Common myeloid progenitor, CD34-positive (primary cell): ENCODE results near the gene LRRC3.

ENCODE experiments used
- CTCF ChIA-PET: fragments of 350-600 bp; sonication (Branson Sonifier 250); formaldehyde crosslinking; loops from one replicate; lab custom pipeline; 2021; ENCODE audit warnings: antibody characterized with exemption; lab: Charles Lee
- POLR2A ChIA-PET: fragments of 350-600 bp; sonication (Branson Sonifier 250); formaldehyde crosslinking; loops from one replicate; lab custom pipeline; 2021; ENCODE audit warnings: antibody characterized with exemption; lab: Charles Lee
- DNase-seq, 3 donors: peaks; one replicate each; pipeline versions ENCODE4 v3.0.0 to v3.0.0-alpha.2; 2013
- H3K27ac ChIP-seq, 2 experiments: 1 replicate in 1 of 2; 2 replicates in 1 of 2; pipeline ENCODE4 v1.7.0; 2013; ENCODE audit warnings: inconsistent platforms in 2 of 2, low read length in 2 of 2, mild to moderate bottlenecking in 2 of 2, low read depth in 1 of 2, moderate library complexity in 1 of 2; ENCODE audit not compliant: severe bottlenecking in 2 of 2, insufficient read depth in 1 of 2, poor library complexity in 1 of 2
- H3K27me3 ChIP-seq, 5 experiments: replicated peaks in 2 of 5; 1 replicate in 3 of 5; 2 replicates in 2 of 5; pipeline versions ENCODE4 v1.6.1 to v1.7.0; 2013; ENCODE audit warnings: low read length in 4 of 5, mild to moderate bottlenecking in 2 of 5, moderate library complexity in 2 of 5, inconsistent platforms in 1 of 5; ENCODE audit not compliant: insufficient read depth in 5 of 5, control insufficient read depth in 4 of 5
- H3K36me3 ChIP-seq, 4 experiments: 1 replicate in 2 of 4; 2 replicates in 2 of 4; pipeline versions ENCODE4 v1.6.1 to v1.7.0; 2013; ENCODE audit warnings: low read length in 3 of 4, control low read depth in 1 of 4, mild to moderate bottlenecking in 1 of 4; ENCODE audit not compliant: control insufficient read depth in 4 of 4, insufficient read depth in 4 of 4
- H3K4me1 ChIP-seq, 4 experiments: 1 replicate in 3 of 4; 2 replicates in 1 of 4; pipeline versions ENCODE4 v1.6.1 to v1.7.1; 2013; ENCODE audit warnings: low read length in 3 of 4, mild to moderate bottlenecking in 3 of 4, control low read depth in 1 of 4, inconsistent platforms in 1 of 4, moderate library complexity in 1 of 4; ENCODE audit not compliant: control insufficient read depth in 4 of 4, insufficient read depth in 4 of 4; ENCODE audit errors: control extremely low read depth in 1 of 4
- H3K4me3 ChIP-seq, 7 experiments: 1 replicate in 4 of 7; 2 replicates in 3 of 7; pipeline versions ENCODE4 v1.5.1 to v1.7.0; 2013; ENCODE audit warnings: mild to moderate bottlenecking in 7 of 7, low read length in 6 of 7, moderate library complexity in 6 of 7, inconsistent platforms in 2 of 7, low read depth in 2 of 7, control low read depth in 1 of 7; ENCODE audit not compliant: insufficient read depth in 4 of 7, control insufficient read depth in 1 of 7; ENCODE audit errors: extremely low read depth in 1 of 7
- H3K9me3 ChIP-seq, 5 experiments: 1 replicate in 4 of 5; 2 replicates in 1 of 5; pipeline versions ENCODE4 v1.6.1 to v1.7.1; 2013; ENCODE audit warnings: low read length in 4 of 5, mild to moderate bottlenecking in 2 of 5, inconsistent platforms in 1 of 5, low read depth in 1 of 5, moderate library complexity in 1 of 5; ENCODE audit not compliant: control insufficient read depth in 4 of 5, insufficient read depth in 2 of 5; ENCODE audit errors: control extremely low read depth in 1 of 5
- WGBS: methylation state at CpG from one replicate; pipeline ENCODE4 v1.1.5; 2013; ENCODE audit not compliant: insufficient coverage; 5-methylcytosine and 5-hydroxymethylcytosine counted together

Gene LRRC3

DNA sequence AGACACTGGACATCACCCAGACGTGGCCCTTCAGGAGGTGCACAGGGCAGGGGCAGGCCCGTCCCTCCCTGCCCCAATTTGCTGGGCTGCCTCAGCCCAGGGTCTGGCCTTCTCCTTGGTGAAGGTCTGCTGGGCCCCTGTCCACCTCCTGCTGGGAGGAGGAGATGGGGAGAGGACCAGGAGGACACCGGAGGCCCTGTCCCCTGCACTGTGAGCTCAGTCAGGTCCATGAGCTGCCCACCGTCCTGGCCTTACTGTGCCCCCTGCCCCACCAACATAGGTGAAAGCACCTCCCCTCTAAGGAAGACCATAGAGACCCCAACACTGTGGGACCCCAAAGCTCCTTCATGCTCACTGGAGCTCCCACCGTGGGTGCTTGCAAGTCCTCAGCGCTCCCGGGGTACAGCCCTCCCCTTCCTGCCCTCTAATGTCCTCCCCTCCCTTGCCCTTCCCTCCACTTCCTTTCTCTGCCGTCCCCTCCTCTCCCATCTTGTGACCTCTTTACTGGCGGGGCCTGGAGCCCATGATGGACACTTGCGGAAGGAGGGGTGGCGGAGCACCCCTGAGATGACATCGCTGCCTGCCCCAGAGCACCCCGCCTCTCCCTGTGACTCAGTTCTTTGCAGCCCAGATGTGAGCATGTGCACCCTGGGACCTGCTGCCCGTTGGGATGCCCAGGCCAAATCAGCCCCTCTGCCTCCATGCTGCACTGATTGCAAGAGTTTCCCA is 4.6 kb downstream of the LRRC3 start:
- no peaks in the 10 kb centered on the region for H3K27me3 ChIP-seq
- H3K4me1 ChIP-seq, result peaks cover 0 to 11% (median 9%) of the 10 kb centered on the region in 4 experiments
- ChIA-PET POLR2A (no interaction called here), CTCF (no interaction called here)
- H3K9me3 ChIP-seq, result no peaks in the 10 kb centered on the region
- H3K4me3 ChIP-seq, result no peak overlapping the region
- DNase-seq, result no peak
- H3K27ac ChIP-seq, result no peak overlapping the region
- H3K36me3 ChIP-seq, result no peaks in the 10 kb centered on the region
- 76% methylated on average over 11 of the region's 14 CpGs for WGBS

DNA sequence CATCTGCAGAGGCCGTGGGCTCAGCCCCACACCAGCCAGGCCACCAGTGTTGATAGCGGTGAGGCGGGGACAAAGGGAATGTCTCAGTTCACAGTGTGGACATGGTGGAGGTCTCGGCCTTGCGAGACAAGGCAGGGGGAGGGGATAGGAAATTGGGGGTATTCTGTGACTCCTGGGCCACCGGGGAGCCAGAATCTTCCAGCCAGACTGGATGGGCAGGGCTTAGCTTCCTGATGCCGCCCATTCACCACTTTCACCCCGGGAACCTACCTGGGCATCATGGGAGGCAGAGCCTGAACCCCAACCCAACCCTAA is 5.1 kb downstream of the LRRC3 start:
- POLR2A ChIA-PET, result no interaction called here
- no peak for DNase-seq
- no peaks in the 10 kb centered on the region for H3K36me3 ChIP-seq
- H3K4me1 ChIP-seq, result peaks cover 0 to 10% (median 8%) of the 10 kb centered on the region in 4 experiments
- CTCF ChIA-PET, result no interaction called here
- H3K27ac ChIP-seq, result no peak overlapping the region
- H3K27me3 ChIP-seq, result no peaks in the 10 kb centered on the region
- H3K4me3 ChIP-seq, result no peak overlapping the region
- no peaks in the 10 kb centered on the region for H3K9me3 ChIP-seq
- WGBS, result 98% methylated on average over 7 of the region's 8 CpGs

DNA sequence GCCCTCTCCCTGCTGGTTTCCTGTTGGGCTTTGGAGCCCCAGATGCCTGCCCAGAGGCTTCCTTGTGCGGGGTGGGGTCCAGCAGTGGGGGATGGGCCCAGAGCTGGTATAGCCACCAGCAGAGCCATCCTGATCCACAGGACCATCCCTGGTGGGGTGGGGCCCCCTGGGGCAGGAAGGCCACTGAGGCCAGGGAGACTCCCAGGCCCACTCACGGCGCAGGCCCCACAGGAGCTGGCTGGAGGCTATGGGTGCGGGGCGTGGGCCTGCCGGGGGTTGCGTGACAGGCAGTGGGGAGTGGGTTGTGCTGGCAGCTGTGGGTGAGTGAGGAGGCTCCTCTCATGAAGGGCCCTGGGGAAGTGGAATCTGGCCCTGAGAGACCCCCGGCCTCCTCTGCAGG is 5.7 kb downstream of the LRRC3 start:
- no peaks in the 10 kb centered on the region for H3K36me3 ChIP-seq
- H3K27me3 ChIP-seq, result no peaks in the 10 kb centered on the region
- no peak overlapping the region for H3K27ac ChIP-seq
- peaks cover 0 to 6% (median 3%) of the 10 kb centered on the region in 4 experiments for H3K4me1 ChIP-seq
- no peak for DNase-seq
- no peak overlapping the region for H3K4me3 ChIP-seq
- H3K9me3 ChIP-seq, result no peaks in the 10 kb centered on the region
- 95% methylated on average over 3 of the region's 8 CpGs for WGBS
- CTCF ChIA-PET, result no interaction called here
- POLR2A ChIA-PET, result no interaction called here

DNA sequence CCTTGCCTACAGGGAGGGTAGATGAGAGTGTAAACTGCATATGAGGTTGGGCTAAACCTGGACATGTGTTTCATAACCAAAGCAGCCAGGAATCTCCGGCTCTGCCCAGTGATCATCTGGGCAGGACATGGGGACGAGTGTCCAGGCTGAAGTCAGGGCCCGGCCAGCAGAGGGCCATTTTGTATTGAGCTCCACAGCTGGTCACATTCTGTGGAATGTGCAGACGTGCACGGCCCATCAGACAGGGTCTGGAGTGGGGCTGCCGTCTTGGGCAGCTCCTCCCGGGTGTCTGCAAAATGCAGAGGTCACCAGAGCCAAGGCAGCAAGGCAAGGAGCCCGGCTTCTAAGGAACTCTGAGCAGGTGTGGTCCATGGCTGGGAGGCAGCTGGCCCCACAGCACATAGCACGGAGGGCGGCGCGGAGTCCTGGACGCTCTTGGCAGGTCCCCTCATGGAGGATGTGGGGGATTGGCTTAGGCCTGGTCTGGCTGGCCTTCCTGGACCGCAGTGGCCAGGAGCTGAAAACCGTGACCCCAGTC is 6.2 kb downstream of the LRRC3 start:
- Histone ChIP-seq H3K4me1 (peaks cover 0 to 4% (median 1%) of the 10 kb centered on the region in 4 experiments), H3K9me3 (no peaks in the 10 kb centered on the region), H3K36me3 (no peaks in the 10 kb centered on the region), H3K4me3 (no peak overlapping the region), H3K27ac (no peak overlapping the region), H3K27me3 (no peaks in the 10 kb centered on the region)
- WGBS, result 97% methylated on average over 11 of the region's 15 CpGs
- POLR2A ChIA-PET, result no interaction called here
- CTCF ChIA-PET, result no interaction called here
- DNase-seq, result no peak

DNA sequence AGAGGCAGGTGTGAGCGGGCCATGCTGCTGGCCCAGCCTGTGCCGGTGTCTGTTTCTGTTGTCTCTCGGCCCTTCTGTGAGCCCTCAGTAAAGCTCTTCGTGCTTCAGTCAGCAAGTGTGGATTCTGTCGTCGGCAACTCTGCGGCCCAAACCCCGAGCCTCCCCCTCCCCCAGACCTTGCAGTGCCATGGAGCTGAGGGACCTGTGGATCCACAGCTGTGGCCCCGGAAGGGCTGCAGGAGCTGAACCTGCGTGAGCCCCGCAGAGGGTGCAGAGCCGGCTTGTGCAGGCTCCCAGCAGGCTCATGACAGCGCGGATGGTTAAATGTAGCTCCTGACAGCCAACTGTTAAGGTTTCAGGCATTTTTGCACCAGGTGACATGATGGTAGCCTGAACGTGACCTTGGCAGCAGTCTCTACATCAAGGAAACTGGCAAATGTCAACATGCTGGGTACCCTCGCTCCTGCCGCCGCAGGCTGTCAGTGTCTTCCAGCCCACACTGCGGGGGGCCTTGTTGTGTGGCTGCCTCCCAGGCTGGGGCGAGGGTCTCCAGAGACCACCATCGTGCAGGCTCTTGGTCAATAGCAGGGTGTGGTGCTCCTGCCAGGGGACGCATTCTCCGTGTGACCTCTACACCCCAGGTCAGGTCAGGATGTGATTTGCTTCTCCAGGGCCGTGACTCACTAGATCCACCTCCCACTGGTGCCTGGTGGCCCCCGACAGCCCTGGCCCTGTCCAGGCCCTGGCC is 7.0 kb downstream of the LRRC3 start:
- H3K27me3 ChIP-seq, result no peaks in the 10 kb centered on the region
- CTCF ChIA-PET, result no interaction called here
- H3K4me1 ChIP-seq, result peaks cover 0 to 4% (median 1%) of the 10 kb centered on the region in 4 experiments
- no peak overlapping the region for H3K4me3 ChIP-seq
- no peak for DNase-seq
- 94% methylated on average over 25 of the region's 25 CpGs for WGBS
- H3K36me3 ChIP-seq, result no peaks in the 10 kb centered on the region
- no peak overlapping the region for H3K27ac ChIP-seq
- no peaks in the 10 kb centered on the region for H3K9me3 ChIP-seq
- POLR2A ChIA-PET, result no interaction called here

DNA sequence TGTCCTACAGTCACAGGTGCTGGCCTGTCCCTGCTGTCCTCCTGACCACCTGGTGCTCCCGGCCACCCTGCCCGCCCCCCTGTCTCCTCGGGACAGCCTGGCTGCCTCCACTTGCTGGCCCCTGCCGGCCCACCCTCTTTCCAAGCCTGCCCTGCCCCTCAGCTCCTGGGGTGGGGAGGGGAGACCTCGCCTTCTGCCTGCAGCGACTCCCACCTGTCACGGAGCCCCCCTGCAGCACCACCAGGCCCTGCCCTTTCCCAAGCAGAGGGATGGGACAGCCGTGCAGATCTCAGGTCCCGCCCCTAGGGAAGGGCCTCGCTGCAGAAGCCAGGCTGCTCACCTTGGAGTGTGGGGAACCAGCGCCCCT is 7.5 kb downstream of the LRRC3 start:
- H3K4me3 ChIP-seq, result no peak overlapping the region
- no peaks in the 10 kb centered on the region for H3K9me3 ChIP-seq
- peaks cover 0 to 4% (median 1%) of the 10 kb centered on the region in 4 experiments for H3K4me1 ChIP-seq
- WGBS, result 100% methylated on average over 4 of the region's 11 CpGs
- no peaks in the 10 kb centered on the region for H3K27me3 ChIP-seq
- no peak for DNase-seq
- CTCF ChIA-PET, result no interaction called here
- H3K27ac ChIP-seq, result no peak overlapping the region
- POLR2A ChIA-PET, result no interaction called here
- H3K36me3 ChIP-seq, result no peaks in the 10 kb centered on the region

DNA sequence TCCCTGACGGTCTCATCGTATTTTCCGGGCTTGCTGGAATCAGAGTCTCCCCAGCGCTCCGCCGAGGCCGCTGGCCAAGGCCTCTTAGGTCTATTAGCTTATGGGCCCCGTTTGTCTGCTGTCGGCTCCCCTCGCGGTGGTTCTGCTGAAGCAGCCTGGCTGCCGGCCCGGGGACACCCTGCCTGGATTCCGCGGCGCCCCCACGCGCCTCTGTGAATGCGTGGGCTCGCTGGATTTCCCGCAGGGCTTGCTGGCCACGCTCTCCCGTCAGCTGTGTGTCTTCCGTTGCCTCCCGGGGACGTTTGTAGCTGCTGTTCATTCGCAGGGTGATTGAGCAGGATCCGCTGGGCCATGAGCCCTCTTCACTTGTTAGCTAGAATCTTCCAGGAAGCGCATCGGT is 8.4 kb downstream of the LRRC3 start:
- Histone ChIP-seq H3K36me3 (no peaks in the 10 kb centered on the region), H3K27ac (no peak overlapping the region), H3K27me3 (no peaks in the 10 kb centered on the region), H3K4me1 (peaks cover 0 to 4% (median 1%) of the 10 kb centered on the region in 4 experiments), H3K4me3 (no peak overlapping the region), H3K9me3 (no peaks in the 10 kb centered on the region)
- ChIA-PET CTCF (no interaction called here), POLR2A (no interaction called here)
- DNase-seq, result no peak
- WGBS, result 85% methylated on average over 27 of the region's 30 CpGs
